ENCODE measurements around the gene MAPT.
"Not testable (repeated sequence)": the region's sequence is repeated elsewhere in the genome, so short reads cannot be mapped to it uniquely, and the experiment has no call there.

Gene MAPT

DNA sequence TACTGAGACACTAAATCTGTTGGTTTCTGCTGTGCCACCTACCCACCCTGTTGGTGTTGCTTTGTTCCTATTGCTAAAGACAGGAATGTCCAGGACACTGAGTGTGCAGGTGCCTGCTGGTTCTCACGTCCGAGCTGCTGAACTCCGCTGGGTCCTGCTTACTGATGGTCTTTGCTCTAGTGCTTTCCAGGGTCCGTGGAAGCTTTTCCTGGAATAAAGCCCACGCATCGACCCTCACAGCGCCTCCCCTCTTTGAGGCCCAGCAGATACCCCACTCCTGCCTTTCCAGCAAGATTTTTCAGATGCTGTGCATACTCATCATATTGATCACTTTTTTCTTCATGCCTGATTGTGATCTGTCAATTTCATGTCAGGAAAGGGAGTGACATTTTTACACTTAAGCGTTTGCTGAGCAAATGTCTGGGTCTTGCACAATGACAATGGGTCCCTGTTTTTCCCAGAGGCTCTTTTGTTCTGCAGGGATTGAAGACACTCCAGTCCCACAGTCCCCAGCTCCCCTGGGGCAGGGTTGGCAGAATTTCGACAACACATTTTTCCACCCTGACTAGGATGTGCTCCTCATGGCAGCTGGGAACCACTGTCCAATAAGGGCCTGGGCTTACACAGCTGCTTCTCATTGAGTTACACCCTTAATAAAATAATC is 119.3 kb downstream of the MAPT start:
- DNase-seq: no peak

DNA sequence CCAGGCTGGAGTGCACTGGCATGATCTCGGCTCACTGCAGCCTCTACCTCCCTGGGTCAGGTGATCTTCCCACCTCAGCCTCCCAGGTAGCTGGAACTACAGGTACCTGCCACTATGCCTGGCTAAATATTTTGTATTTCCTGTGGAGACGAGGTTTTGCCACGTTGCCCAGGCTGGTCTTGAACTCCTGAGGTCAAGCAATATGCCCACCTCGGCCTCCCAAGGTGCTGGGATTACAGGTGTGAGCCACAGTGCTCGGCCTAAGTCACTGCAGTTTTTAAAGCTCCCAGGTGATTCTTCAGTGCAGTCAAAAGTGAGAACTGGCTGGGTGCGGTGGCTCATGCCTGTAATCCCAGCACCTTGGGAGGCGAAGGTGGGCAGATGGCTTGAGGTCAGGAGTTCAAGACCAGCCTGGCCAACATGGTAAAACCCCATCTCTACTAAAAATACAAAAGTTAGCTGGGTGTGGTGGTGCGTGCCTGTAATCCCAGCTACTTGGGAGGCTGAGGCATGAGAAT is 125.1 kb downstream of the MAPT start:
- not testable (repeated sequence) for DNase-seq

DNA sequence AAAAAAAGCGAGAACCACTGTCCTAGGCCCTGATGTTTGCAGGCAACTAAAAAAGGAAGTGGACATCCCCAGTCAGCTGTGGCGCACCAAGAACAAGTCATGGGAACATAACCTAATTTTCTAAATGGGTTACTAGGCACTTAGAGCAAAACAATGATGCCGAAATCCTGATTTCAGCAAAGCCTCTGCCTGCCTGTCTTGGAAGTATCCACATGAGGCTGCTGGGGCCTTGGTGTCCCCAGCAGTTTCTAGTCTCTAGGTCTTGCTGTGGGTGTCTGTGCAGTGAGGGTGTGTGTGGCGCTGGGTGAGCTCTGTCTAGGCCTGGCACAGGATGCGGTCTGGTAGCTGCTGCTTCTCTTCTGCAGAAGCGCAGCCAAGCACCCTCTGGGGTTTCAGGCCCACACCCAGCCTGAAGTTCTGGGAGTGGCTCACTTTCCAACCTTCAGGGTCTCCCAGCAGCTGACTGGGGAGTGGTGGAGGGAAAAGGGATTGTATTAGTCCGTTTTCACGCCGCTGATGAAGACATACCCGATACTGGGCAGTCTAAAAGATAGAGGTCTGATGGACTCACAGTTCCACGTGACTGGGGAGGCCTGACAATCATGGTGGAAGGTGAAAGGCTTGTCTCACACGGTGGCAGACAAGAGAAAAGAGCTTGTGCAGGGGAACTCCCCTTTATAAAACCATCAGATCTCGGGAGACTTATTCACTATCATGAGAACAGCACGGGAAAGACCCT is 125.8 kb downstream of the MAPT start:
- peak; percentile 48 for DNase-seq

DNA sequence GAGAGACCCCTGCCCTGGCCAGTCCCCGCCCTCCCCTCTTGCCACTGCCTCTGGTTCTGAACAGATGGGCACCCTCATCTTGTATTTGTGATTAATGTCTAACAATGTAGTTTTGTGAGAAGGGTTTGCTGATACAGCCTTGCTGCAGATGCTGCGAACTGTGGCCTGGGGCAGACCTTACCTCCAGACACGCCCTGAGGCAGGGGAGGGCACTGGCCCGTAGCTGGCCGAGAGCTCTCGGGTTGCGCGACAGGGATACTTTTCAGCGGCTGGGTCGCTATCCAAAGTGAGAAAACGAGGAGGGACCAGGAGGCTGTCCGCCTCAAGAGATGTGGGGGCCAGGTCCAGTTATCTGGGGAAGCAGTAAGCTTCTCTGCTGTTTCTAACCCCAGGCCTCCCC is 126.6 kb downstream of the MAPT start:
- no peak for DNase-seq

DNA sequence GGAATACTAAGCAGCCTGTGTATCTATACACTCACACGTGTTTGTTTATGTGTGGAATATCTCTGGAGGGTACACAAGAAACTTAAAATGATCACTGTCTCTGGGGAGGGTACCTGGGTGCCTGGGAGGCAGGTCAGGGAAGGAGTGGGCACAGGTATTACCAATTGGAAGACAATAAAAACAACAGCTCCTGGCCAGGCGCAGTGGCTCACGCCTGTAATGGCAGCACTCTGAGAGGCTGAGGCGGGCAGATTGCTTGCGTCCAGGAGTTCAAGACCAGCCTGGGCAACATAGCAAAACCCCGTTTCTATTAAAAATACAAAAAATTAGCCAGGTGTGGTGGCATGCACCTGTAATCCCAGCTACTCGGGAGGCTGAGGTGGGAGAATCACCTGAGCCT is 129.0 kb downstream of the MAPT start:
- not testable (repeated sequence) for DNase-seq

DNA sequence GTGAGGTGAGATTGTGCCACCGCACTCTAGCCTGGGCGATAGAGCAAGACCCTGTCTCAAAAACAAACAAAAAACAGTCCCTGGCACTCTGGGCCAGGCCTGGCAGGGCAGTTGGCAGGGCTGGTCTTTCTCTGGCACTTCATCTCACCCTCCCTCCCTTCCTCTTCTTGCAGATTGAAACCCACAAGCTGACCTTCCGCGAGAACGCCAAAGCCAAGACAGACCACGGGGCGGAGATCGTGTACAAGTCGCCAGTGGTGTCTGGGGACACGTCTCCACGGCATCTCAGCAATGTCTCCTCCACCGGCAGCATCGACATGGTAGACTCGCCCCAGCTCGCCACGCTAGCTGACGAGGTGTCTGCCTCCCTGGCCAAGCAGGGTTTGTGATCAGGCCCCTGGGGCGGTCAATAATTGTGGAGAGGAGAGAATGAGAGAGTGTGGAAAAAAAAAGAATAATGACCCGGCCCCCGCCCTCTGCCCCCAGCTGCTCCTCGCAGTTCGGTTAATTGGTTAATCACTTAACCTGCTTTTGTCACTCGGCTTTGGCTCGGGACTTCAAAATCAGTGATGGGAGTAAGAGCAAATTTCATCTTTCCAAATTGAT is 129.5 kb downstream of the MAPT start:
- no peak for DNase-seq

DNA sequence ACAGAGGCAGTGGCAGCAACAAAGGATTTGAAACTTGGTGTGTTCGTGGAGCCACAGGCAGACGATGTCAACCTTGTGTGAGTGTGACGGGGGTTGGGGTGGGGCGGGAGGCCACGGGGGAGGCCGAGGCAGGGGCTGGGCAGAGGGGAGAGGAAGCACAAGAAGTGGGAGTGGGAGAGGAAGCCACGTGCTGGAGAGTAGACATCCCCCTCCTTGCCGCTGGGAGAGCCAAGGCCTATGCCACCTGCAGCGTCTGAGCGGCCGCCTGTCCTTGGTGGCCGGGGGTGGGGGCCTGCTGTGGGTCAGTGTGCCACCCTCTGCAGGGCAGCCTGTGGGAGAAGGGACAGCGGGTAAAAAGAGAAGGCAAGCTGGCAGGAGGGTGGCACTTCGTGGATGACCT is 130.2 kb downstream of the MAPT start:
- DNase-seq: no peak

DNA sequence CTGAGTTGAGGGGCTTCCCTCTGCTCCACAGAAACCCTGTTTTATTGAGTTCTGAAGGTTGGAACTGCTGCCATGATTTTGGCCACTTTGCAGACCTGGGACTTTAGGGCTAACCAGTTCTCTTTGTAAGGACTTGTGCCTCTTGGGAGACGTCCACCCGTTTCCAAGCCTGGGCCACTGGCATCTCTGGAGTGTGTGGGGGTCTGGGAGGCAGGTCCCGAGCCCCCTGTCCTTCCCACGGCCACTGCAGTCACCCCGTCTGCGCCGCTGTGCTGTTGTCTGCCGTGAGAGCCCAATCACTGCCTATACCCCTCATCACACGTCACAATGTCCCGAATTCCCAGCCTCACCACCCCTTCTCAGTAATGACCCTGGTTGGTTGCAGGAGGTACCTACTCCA is 130.7 kb downstream of the MAPT start:
- DNase-seq: no peak

DNA sequence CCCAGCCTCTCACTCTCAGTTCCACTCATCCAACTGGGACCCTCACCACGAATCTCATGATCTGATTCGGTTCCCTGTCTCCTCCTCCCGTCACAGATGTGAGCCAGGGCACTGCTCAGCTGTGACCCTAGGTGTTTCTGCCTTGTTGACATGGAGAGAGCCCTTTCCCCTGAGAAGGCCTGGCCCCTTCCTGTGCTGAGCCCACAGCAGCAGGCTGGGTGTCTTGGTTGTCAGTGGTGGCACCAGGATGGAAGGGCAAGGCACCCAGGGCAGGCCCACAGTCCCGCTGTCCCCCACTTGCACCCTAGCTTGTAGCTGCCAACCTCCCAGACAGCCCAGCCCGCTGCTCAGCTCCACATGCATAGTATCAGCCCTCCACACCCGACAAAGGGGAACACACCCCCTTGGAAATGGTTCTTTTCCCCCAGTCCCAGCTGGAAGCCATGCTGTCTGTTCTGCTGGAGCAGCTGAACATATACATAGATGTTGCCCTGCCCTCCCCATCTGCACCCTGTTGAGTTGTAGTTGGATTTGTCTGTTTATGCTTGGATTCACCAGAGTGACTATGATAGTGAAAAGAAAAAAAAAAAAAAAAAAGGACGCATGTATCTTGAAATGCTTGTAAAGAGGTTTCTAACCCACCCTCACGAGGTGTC is 131.3 kb downstream of the MAPT start:
- DNase-seq: no peak

DNA sequence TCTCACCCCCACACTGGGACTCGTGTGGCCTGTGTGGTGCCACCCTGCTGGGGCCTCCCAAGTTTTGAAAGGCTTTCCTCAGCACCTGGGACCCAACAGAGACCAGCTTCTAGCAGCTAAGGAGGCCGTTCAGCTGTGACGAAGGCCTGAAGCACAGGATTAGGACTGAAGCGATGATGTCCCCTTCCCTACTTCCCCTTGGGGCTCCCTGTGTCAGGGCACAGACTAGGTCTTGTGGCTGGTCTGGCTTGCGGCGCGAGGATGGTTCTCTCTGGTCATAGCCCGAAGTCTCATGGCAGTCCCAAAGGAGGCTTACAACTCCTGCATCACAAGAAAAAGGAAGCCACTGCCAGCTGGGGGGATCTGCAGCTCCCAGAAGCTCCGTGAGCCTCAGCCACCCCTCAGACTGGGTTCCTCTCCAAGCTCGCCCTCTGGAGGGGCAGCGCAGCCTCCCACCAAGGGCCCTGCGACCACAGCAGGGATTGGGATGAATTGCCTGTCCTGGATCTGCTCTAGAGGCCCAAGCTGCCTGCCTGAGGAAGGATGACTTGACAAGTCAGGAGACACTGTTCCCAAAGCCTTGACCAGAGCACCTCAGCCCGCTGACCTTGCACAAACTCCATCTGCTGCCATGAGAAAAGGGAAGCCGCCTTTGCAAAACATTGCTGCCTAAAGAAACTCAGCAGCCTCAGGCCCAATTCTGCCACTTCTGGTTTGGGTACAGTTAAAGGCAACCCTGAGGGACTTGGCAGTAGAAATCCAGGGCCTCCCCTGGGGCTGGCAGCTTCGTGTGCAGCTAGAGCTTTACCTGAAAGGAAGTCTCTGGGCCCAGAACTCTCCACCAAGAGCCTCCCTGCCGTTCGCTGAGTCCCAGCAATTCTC is 132.1 kb downstream of the MAPT start:
- DNase-seq: no peak

DNA sequence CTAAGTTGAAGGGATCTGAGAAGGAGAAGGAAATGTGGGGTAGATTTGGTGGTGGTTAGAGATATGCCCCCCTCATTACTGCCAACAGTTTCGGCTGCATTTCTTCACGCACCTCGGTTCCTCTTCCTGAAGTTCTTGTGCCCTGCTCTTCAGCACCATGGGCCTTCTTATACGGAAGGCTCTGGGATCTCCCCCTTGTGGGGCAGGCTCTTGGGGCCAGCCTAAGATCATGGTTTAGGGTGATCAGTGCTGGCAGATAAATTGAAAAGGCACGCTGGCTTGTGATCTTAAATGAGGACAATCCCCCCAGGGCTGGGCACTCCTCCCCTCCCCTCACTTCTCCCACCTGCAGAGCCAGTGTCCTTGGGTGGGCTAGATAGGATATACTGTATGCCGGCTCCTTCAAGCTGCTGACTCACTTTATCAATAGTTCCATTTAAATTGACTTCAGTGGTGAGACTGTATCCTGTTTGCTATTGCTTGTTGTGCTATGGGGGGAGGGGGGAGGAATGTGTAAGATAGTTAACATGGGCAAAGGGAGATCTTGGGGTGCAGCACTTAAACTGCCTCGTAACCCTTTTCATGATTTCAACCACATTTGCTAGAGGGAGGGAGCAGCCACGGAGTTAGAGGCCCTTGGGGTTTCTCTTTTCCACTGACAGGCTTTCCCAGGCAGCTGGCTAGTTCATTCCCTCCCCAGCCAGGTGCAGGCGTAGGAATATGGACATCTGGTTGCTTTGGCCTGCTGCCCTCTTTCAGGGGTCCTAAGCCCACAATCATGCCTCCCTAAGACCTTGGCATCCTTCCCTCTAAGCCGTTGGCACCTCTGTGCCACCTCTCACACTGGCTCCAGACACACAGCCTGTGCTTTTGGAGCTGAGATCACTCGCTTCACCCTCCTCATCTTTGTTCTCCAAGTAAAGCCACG is 133.0 kb downstream of the MAPT start:
- no peak for DNase-seq

DNA sequence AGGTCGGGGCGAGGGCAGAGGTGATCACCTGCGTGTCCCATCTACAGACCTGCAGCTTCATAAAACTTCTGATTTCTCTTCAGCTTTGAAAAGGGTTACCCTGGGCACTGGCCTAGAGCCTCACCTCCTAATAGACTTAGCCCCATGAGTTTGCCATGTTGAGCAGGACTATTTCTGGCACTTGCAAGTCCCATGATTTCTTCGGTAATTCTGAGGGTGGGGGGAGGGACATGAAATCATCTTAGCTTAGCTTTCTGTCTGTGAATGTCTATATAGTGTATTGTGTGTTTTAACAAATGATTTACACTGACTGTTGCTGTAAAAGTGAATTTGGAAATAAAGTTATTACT is 133.6 kb downstream of the MAPT start:
- DNase-seq: no peak

DNA sequence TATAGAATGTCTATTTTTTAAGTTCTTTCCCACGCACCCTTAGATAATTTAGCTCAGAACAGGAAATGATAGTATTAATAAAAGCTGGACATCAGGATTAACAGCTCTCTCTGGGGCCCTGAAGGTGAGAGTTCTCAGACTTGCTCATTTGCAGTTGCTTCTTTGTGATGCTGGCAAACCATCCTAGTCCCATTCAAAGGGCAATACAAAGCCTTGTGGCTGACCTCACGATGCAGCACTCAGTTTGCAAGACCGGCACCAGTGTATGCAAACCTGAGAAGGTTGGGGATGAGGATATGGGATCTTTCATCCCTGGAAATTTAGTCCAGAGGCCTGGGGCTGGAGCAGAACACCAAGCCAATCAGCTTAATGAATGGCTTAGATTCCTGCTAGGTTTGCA is 134.0 kb downstream of the MAPT start:
- DNase-seq: no peak

DNA sequence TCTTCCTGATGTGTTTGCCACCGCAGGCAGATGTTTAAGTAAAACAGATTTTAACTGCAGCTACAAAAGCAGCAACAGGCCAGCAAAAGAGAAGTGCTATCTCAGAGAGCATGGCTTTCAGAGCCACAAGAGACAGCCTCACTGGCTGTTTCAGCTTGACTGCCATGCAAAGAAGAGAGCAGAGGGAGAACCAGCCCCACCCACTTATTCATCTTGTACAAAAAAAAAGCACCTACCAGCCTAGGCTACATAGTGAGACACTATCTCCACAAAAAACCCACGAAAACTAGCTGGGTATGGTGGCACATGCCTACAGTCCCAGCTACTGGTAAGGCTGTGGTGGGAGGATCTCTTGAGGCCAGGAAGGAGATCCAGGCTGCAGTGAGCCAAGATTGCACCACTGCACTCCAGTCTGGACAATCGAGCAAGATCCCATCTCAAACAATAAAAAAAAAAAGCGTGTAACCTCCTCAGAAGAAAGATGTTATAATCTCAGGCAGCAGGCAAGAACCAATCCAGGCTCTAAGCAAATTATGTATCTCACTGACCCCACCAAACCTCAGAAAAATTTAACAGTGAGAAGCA is 134.7 kb downstream of the MAPT start:
- DNase-seq: no peak

DNA sequence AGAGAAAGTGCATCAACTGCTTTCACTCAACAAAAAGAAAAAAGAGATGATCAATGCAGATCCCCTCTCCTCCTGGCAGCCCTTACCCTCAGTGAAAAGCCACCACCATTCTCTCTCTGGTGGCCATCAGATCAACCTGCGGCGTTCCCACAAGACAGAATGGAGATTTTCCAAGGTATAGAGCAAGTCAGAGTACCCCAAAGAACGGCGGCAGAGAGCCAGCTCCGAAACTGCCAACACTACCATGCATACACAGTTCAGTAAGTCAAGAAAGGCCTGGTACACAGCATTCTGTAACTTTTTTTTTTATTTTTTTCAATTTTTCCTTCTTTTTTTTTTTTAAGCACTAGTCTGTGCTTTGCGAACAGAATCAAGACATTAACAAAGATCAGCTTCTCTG is 135.3 kb downstream of the MAPT start:
- DNase-seq: no peak

DNA sequence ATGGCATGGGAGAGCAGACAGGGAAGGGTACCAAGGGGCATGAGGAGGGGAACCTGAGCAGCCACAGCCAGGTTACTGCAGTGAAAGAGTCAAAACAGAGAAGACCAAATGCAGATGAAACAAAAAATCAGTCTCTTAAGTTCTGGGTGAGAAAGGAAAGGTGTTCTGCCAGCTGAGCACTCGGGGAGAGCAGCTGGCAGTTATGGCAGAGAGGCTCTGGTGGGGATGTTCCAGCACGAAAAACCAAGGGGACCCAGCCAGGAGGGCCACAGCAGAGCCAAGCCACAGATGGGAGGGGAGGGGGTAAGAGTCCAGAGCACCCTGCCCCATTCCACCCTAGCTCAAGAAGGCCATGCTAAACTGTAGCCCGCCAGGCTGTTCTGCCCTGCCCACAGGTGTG is 136.4 kb downstream of the MAPT start:
- no peak for DNase-seq

DNA sequence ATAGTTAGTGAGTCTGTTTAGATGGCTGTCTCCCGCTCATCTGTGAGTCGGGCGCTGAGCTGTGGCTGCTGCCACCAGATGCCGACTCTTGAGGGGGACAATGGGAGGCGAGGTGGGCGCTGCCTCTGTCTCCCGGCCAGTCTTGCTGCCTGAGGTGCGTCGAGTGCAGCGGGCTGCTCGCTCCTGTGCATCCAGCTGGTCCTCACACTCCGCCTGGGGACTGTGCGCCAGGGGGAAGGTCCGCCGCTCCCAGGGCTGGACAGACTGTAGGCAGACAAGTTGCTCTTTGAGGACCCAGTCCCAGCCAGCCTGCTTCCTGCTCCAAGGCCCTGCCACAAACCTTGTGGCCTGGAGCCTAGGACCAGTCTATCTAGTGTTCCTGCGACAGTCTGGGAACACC is 137.1 kb downstream of the MAPT start:
- DNase-seq: no peak

DNA sequence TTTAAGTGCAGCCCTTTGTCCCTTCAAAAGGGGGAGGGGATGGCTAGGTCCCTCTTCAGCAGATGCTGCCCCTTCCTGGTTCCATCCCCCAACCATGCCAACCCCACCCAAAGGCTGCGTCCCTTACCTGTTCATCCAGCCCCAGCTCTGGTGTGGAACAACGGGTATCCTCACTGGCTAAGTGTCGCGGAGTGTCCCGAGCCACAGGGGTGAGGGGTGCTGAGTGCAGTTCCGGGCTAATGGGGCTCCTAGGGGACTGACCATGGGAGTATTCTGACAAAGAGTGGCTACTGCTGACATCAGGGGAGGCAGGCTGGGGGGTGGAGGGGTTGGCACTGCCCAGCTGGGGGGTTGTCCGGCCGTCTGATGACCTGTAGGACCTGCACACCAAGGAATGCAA is 137.6 kb downstream of the MAPT start:
- DNase-seq: no peak

DNA sequence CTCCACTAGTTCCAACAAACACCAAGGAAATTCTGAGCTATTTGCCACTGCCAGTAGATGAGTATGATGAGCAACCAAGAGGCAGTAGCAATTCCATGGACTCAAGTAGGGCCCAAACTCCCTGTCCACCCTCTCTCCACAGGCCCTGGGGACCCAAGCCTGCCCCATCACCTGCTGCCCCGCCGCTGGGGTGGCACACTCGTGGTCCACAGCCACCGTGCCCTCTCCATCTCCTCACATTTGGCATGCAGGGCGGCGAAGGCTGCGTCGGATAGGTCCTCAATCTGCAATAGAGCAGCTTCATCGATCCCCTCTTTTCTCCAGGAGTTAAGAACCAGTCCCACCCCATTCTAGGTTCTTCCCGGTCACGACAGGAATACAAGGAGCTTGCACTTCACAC is 138.6 kb downstream of the MAPT start:
- no peak for DNase-seq

DNA sequence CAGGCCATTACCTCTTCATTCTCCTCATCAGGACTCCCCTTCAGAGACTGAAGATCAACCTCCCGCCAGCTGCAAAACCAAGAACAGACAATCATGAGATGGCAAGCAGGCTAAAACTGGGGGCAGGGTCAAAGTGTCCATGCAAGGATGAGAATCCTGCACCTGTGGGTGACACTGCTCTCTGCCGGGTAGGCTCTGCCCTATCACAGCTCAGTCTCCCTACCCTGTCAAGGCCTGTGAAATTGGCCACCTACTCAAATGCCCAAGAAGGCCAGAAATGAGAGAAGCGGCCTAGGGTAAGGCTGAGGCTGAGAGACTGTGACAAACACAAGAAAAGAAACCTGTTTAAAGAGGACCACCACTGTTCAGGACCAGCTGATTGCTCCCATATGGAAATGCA is 139.0 kb downstream of the MAPT start:
- no peak for DNase-seq

DNA sequence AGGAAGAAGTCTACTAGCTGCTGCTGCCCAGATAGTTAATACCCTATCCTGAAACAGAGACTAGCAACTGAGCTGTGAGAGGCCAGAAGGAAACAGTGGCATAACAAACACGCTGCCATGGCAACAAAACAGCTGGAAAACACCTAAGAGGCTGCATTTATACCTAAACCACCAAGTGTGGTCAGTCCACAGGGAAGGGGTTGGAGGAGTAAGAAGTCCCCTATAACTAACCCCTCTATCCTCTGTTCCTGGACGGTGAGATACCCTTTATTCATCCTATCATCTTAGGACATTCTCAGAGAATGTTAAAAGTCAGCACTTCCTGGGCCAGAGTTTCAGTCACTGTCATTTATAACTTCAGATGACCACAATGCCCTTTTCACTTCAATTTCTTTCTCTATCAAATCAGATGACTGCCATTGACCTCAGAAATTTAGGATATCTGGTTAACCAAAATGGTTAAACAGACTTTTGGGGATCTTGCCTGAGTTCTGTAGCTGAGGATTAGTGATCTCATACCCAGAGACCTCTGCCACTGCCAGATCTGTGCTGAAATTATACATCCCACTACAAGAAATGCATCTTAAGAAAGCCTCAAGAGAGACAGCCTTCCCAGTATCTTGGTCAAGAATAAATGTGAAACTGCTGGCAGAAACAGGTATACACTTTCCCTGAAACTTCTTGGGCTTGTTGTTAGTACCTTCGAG is 140.9 kb downstream of the MAPT start:
- DNase-seq: no peak
